HG03066 (cell line): Measurements from ENCODE around the gene SPEN.

Experiments
- ATAC-seq: cut with Tn5 transposase; IDR thresholded peaks from one replicate; pipeline ENCODE4 v1.9.1; 2021; ENCODE audit warnings: low read depth; ENCODE audit not compliant: unreplicated experiment

Gene SPEN

DNA sequence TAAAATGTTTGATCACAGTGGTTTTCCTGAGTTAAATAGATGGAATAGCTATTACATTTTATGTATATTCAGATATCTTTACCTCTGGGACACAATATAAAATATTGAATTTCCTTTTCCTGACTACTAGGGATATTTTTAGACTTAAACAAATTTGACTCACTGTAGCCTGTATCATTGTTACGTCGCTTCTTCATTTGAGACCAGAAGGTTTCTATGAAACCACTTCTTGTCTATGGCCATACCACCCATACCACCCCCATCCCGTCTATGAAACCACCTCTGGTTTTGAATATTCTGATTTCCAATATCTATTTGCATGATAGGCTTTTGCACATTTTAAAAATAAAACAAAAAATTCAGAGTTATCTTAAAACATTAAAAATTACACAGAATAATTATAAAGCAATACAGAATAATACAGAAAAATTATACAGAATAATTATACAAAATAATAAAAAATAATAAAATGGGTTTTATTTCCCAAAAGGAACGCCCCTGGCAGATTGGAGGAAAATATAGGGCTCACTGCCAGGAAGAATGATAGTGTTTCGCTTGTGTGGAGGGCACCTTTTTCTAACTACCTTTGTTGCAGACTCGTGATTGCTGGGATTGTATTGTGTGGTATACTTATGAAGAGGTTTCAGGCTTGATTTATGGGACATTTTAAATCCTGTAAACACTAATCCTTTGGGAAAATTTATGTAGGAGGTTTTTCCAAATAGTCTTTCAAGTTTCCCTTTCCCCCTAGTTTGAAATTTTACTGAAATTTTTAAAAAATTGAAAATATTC is 4.7 kb downstream of the SPEN start:
- no peak for ATAC-seq

DNA sequence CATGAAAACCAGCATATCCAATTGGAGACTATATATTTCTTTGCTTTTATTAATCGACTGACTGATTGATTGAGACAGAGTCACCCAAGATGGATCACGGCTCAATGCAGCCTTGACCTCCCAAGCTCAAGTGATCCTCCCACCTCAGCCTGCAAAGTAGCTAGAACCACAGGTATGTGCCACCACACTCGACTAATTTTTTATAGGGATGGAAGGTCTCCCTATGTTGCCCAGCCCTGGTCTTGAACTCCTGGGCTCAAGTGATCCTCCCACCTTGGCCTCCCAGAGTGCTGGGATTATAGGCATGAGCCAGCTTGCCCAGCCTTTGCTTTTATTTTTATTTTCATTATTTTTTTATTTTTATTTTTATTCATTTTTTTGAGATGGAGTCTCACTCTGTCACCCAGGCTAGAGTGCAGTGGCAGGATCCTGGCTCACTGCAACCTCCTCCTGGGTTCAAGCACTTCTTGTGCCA is 5.4 kb downstream of the SPEN start:
- ATAC-seq = no peak

DNA sequence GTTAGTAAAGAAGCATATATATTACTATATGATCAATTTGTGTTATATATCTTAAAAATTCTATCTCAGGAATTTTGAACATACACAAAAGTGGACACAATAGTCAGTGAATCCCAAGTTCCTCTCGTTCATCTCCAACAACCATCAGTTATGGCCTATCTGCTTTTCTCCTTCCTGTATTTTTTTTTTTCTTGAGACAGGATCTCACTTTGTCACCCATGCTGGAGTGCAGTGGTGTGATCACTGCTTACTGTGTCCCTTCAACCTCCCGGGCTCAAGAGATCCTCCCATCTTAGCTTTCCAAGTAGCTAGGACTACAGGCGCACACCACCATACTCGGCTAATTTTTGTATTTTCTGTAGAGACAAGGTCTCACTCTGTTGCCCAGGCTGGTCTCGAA is 9.4 kb downstream of the SPEN start:
- no peak for ATAC-seq

DNA sequence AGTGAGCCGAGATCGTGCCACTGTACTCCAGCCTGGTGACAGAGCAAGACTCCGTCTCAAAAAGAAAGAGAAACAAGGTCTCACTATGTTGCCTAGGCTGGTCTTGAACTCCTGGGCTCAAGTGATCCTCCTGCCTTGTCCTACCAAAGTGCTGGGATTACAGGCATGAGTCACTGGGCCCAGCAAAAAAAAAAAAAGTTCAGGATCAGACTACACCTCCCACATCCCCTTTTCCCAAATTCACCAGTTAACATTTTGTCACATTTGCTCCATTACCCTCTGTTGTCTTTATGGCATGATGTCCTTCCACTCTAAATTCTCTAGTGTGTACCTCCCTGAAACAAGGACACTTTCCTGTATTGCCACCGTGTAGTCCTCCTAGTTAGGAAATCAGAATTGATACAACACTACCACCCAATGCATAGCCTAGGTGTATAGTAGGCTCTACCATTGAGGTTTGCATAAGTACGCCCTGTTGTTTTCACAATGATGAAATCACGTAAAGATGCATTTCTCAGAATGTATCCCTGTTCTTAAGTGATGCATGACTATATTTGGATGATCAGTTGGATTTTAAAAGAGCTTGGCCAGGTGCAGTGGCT is 10.7 kb downstream of the SPEN start:
- no peak for ATAC-seq

DNA sequence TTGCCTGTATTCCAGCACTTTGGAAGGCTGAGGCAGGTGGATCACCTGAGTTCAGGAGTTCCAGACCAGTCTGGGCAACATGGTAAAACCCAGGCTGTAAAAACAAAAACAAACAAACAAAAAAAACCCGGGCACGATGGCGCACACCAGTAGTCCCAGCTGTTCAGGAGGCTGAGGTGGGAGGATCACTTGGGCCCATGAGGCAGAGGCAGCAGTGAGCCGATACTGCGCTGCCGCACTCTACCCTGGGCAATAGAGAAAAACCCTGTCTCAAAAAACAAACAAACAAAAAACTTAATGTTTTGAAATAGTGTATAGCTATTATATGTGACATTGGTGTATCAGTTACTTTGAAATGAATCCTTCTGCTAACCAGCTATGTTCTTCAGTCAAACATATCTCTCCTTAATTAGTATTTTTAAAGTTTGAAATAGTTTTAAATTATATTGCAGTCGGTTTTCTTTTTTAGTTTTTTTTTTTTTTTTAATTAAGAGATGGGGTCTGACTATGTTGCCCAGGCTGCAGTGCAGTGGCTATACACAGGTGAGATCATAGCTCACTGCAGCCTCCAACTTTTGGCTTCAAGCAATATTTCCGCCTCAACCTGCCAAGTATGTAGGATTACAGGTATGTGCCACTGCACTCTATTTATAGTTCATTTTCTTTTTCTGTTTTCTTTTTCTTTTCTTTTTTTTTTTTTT is 11.3 kb downstream of the SPEN start:
- no peak for ATAC-seq

DNA sequence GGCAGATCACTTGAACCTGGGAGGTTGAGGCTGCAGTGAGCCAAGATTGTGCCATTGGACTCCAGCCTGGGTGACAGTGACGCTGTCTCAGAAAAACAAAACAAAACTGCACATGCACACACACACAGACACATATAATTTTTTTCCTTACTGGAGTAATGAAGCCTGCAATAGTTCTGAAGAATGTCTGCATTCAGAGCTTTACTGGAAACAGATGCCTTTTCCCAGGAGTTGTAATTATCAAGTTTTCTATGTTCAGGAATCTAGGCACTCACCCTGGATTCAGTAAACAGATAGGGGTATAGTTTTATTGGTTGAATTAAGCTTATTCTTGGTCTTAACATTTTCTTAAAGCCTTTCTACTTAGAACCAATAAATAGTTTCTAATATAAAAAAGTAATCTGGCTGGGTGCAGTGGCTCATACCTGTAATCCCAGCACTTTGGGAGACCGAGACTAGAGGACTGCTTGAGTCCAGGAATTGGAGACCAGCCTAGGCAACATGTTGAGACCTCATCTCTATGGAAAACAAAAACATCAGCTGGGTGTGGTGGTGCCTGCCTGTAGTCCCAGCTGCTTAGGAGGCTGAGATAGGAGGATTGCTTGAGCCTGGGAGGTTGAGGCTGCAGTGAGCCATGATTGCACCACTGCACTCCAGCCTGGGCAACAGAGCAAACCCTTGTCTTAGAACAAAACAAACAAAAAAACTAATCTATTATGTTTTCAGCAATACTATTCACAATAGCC is 15.8 kb downstream of the SPEN start:
- ATAC-seq = no peak

DNA sequence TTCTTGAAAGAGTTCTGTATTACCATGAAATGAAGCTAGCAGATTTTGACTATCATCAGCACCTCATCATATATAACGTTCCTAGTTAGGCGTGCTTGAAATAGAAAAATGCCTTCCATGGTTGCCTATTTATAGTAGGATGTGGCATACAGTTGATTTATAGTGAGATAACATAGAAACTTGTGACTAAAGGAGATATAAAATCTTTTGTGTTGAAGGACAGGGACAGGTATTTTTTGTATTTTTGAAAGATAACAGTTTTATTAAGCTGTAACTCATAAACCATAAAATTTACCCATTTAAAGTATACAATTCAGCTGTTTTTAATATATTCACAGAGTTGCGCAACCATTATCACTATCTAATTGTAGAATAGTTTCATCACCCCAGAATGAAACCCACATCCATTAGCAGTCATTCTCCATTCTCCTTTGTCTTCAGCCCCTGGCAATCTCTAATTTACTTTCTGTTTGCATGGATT is 19.3 kb downstream of the SPEN start:
- no peak for ATAC-seq

DNA sequence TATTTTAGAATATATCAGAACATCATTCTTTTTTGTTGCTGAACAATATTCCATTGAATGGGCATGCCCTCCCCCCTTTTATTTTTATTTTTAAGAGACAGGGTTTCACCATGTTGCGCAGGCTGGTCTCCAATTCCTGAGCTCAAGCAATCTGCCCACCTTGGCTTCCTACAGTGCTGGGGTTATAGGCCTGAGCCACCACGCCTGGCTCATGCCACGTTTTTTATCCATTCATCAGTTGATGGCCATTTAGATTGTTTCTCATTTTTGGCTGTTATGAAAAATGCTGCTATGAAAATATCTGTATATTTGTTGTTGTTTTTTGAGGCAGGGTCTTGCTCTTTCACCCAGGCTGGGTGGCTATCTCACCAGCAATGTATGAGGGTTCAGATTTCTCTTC is 19.8 kb downstream of the SPEN start:
- no peak for ATAC-seq

DNA sequence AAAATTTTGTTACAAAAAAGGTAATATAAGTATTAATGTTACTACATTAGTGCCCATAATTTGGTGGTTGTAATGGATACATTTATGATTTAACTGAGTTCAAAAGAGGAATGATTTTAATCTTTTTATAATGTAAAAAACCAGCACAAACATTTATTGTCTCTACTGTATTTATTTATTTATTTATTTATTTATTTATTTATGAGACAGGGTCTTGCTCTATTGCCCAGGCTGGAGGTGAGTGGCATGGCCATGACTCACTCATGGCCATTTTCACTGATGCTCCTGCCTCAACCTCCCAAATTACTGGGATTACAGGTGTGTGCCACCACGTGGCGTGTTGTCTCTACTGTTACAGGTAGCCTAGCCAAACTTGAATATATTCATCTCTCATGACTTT is 21.9 kb downstream of the SPEN start:
- ATAC-seq = no peak

DNA sequence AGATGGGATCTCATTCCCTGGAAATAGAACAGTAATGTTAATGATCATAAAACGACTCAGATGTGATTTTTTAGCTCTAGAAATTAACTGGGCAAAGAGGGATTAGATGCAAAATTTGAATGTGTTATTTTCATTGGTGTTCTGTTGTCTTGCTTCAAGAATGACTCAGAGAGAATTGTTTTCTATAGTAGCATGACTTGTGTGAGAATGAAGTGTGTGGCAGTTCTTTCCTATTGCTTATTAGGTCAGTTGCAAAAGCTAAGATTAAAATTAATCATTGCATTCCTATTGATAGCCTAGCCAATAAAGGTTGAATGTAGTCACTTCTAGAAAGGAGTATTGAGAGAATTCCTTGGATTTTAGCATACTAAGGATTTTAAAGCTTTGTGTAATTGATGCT is 22.9 kb downstream of the SPEN start:
- no peak for ATAC-seq

DNA sequence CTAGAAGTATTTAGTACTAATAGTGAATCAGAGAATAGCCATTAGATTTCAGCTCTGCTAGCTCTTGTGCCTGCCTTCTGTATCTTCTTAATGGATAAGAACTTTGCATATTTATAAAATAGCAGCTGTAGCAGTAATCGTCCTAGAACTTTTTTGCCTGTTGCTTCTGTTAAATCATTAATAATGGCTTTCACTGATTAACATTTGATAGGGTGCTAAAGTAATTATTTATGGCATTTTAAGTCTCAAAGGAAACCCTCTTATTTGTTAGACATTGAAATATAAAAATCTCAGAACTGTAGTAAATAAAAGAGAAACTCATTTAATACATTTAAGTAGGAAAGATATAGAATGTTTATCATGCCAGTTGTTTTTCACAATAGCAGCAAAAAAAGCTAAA is 27.0 kb downstream of the SPEN start:
- ATAC-seq = no peak

DNA sequence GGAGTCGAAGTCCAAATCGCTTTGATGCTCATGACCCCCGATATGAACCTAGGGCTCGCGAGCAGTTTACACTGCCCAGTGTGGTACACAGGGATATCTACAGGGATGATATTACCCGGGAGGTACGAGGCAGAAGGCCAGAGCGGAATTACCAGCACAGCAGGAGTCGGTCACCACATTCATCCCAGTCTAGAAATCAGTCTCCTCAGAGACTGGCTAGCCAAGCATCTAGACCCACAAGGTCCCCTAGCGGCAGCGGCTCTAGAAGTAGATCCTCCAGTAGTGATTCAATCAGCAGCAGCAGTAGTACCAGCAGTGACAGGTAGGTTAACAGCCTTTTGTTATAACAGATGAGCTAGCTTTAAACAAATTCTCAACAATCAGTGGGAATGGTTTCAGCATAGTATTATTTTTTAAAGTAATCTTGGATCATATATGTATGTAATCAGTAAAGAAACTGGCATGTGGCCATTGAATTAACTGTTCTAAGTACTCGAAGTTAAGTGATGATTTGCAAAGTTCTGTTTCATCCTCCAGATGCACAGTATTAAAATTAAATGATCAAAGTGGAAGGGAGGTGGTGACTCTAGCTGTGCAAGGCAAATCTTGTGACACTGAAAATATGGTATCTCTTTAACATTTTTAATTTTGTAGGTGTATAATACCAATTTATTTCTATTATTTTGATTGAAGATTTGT is 29.0 kb downstream of the SPEN start:
- no peak for ATAC-seq

DNA sequence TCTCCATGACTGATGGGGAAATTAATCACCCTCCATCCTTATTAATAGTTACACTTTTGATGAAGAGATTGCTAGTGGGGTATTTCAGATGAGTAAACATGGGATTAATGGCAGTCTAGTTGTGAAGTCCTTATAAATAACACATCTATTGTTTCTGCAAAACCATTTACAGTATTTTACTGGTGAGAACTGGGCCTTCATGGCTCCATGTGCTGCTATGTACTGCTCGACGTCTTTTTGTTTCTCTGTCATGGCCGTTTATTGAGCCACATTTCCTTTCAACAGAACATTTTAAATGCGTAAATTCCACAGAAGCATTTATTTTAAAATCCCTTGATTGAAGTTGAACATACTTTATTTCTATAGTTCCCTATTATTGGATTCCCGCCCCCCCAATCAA is 34.5 kb downstream of the SPEN start:
- ATAC-seq = no peak

DNA sequence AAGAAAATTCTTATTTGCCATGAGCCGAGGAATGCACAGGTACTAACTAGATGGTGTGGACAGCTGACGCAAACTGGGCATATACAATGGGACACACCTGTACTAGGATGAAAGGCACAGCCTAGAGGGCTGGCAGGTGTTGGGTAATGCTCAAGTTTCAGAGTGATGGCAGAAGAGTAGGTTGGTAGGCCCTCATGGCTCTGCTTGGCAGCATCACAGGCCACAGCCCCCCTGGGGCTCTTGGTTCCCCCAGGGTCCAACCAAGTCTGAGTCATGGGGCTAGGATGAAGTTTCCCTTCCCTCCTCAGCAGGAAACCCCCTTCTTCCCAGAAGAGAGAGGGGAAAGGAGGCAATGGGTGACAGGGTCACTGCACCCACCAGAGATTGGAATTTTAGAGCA is 35.2 kb downstream of the SPEN start:
- ATAC-seq = no peak

DNA sequence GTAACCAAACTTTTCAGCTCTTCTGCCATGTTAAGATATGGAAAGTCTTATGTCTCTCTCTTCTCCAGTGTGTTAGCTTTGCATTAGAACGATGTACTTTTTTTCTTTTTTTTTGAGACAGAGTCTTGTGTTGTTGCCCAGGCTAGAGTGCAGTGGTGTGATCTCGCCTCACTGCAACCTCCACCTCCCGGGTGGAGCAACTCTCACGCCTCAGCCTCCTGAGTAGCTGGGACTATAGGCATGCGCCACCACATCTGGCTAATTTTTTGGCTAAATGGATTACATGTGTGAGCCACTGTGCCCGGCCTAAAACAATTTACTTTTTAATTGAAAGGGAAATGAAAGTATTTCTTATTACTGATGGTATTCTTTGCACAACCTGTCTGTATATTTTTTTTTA is 35.8 kb downstream of the SPEN start:
- ATAC-seq = no peak

DNA sequence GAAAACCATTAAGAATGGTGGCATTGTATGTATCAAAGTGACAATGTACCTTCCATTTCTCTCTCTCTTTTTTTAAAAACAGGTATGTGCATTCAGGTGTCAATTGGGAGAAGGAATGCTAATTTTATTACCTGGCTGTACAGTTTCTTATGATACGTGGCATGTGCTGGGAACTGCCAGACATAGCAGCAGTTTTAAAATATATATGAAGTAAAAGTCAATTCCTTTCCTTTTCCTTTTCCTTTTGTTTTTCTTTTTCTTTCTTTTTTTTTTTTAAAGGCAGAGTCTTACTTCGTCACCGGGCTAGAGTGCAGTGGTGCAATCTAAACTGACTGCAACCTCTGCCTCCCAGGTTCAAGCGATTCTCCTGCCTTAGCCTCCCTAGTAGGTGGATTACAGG is 37.0 kb downstream of the SPEN start:
- no peak for ATAC-seq

DNA sequence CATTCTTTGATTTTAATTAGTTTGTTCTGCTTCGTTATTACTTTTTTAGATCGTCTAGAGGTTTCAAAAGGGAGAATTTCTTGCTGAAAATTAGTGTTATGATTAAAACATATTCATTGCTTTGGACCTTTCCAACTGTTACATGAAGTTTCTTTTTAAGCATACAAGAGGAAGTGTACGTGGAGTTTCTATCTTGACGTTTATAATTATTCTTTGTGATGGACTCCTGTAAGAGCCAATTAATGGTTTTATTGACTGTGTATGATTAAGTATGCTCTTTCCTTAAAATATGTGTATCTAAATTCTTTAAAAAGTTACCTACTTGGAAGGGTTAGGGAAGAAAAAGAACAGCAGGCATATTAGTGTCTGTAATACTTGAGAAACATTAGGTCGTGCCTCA is 37.8 kb downstream of the SPEN start:
- no peak for ATAC-seq

DNA sequence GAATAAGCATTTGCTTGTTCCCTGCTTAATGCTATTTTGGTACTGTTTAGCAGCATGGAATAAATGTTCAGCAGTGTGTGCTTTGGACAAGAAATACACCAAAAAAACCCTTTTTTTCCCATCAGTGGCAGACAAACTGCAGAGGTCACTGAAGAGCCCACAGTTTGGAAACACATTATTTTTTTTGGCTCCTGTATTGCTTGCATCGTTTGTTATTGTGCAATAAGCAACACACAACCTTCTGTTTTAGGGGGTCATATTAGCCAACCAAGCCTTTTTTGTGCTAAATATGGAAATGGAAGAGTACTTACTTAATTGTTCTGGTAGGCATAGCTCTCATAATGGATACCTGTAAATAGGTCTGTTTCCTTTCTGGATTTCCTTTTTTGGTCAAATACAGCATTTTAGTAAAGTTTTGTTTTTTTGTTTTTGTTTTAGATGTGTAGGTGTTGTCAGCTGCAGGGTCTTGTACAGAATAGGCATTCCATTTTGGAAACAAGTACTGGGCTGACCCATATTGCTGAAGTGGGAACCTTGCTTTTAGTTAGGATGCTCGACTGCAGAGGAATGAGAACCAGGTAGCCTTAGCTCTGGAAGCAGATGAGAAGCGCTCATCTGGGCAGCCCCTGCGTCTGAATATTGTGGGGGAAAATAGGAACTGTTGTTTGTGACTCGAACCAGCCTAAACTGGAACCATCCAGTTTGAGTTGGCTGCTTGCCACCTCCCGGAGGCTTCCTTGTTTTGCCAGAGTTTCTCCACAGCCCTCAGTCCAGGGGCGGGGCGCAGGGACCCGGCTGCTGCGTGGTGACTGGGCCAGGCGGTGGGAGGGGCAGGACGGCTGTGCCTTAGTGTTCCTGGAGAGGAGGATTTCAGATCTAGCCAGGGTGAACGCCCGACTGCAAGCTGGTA is 38.4 kb downstream of the SPEN start:
- ATAC-seq = no peak

DNA sequence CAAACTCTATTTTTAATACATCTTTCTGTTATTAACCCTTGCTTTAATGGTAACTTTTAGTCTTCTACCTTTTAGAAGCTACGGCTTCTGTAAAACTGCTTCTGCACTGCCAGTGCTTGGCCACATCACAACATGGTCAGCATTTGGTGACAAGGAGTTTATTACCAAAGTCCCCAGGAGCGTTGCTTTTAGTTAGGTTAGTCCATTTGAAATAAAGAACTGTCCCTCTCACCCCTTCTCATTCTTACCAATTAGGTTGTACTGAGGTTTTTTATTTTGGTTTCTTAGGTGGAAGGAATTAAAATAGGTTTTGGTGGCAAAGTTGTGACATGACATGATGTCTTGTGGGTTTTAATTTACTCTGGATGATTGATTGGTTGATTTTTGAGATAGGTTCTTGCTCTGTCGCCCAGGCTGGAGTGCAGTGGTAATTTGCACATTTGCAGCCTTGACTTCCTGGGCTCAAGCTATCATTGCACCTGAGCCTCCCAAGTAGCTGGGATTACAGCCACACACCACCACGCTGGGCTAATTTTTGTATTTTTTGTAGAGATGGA is 39.2 kb downstream of the SPEN start:
- no peak for ATAC-seq
